ENCODE data around the gene ACSF3. TPM values are rescaled to one million over a fixed set of nuclear protein-coding genes. Genes with fewer than 3 reads are reported as not detected.

The ACSF3 gene
- total RNA-seq, 1 donor from 2014 or later, result 18.6 TPM

- no peak for DNase-seq (ENCODE audit: low read depth in 2 of 2)
These were observed 79.7 kb downstream of the ACSF3 start for GRCh38 chr16:89173174-89173921.

GRCh38 chr16:89174055-89174827 lies 80.6 kb downstream of the ACSF3 start:
- no peak for DNase-seq (ENCODE audit: low read depth in 2 of 2)

- DNase-seq (ENCODE audit: low read depth in 2 of 2), result no peak
These were observed 81.2 kb downstream of the ACSF3 start for GRCh38 chr16:89174877-89175276.

GRCh38 chr16:89175280-89176146 lies 81.9 kb downstream of the ACSF3 start:
- no peak for DNase-seq (ENCODE audit: low read depth in 2 of 2)

- no peak for DNase-seq (ENCODE audit: low read depth in 2 of 2)
These were observed 82.6 kb downstream of the ACSF3 start for GRCh38 chr16:89176147-89176690.

GRCh38 chr16:89176717-89177116 lies 83.1 kb downstream of the ACSF3 start:
- DNase-seq (ENCODE audit: low read depth in 2 of 2), result no peak

- DNase-seq (ENCODE audit: low read depth in 2 of 2), result no peak
These were observed 83.8 kb downstream of the ACSF3 start for GRCh38 chr16:89177501-89177900.

GRCh38 chr16:89178453-89179147 lies 84.9 kb downstream of the ACSF3 start:
- DNase-seq (ENCODE audit: low read depth in 2 of 2), result no peak

GRCh38 chr16:89179148-89179484 lies 85.5 kb downstream of the ACSF3 start:
- DNase-seq (ENCODE audit: low read depth in 2 of 2), result no peak

- no peak for DNase-seq (ENCODE audit: low read depth in 2 of 2)
These were observed 86.1 kb downstream of the ACSF3 start for GRCh38 chr16:89179656-89180315.

- DNase-seq (ENCODE audit: low read depth in 2 of 2), result no peak
These were observed 89.8 kb downstream of the ACSF3 start for GRCh38 chr16:89183463-89183862.

GRCh38 chr16:89183975-89184676 lies 90.5 kb downstream of the ACSF3 start:
- DNase-seq (ENCODE audit: low read depth in 2 of 2), result no peak

GRCh38 chr16:89184677-89184932 lies 91.0 kb downstream of the ACSF3 start:
- no peak for DNase-seq (ENCODE audit: low read depth in 2 of 2)

- no peak for DNase-seq (ENCODE audit: low read depth in 2 of 2)
These were observed 91.5 kb downstream of the ACSF3 start for GRCh38 chr16:89184933-89185794.

- peak in 1 of 2 donors; percentile 26 for DNase-seq (ENCODE audit: low read depth in 2 of 2)
These were observed 92.4 kb downstream of the ACSF3 start for GRCh38 chr16:89185887-89186592.

- peak in 1 of 2 donors; percentile 26 for DNase-seq (ENCODE audit: low read depth in 2 of 2)
These were observed 93.0 kb downstream of the ACSF3 start for GRCh38 chr16:89186593-89187031.

- peak in 1 of 2 donors; percentile 17 for DNase-seq (ENCODE audit: low read depth in 2 of 2)
These were observed 93.5 kb downstream of the ACSF3 start for GRCh38 chr16:89187032-89187769.

Measured in dermis microvascular lymphatic vessel endothelial cell (primary cell).